K562 (cell line): ENCODE data around the gene ACTRT3. TPM values are rescaled to one million over a fixed set of nuclear protein-coding genes. Genes with fewer than 3 reads are reported as not detected.

Source experiments
- CBX8 ChIP-seq: fragments of 200-600 bp; sonication (generic); IDR thresholded peaks from 2 replicates; pipeline ENCODE4 v1.6.1; 2012; ENCODE audit warnings: borderline replicate concordance, mixed run types, low read depth, mild to moderate bottlenecking, moderate library complexity, mixed read lengths, low read length, control low read depth, inconsistent platforms; ENCODE audit not compliant: poor library complexity, severe bottlenecking; ENCODE audit errors: extremely low read depth
- ELF1 ChIP-seq: fragments of 200-800 bp; sonication (Bioruptor generic); IDR thresholded peaks from 2 replicates; pipeline ENCODE4 v1.6.1; 2016; ENCODE audit warnings: missing genetic modification characterization, missing compliant biosample characterization
- ERF ChIP-seq: fragments of 450-650 bp; formaldehyde crosslinking; IDR thresholded peaks from 2 replicates; pipeline ENCODE4 v1.4.0; 2020; ENCODE audit warnings: mild to moderate bottlenecking, mixed read lengths
- GATAD2A ChIP-seq: fragments of 450-650 bp; IDR thresholded peaks from 2 replicates; pipeline ENCODE4 v1.6.1; 2017
- HDAC8 ChIP-seq: fragments of 450-650 bp; IDR thresholded peaks from 2 replicates; pipeline ENCODE4 v1.6.1; 2016; ENCODE audit warnings: mild to moderate bottlenecking, missing genetic modification characterization, moderate library complexity, missing compliant biosample characterization
- HNRNPL ChIP-seq: fragments of 200-400 bp; formaldehyde crosslinking; IDR thresholded peaks from 2 replicates; pipeline ENCODE4 v1.6.1; 2017; ENCODE audit warnings: low read depth, mild to moderate bottlenecking, low read length
- MCM3 ChIP-seq: fragments of 450-650 bp; IDR thresholded peaks from 2 replicates; pipeline ENCODE4 v1.6.1; 2016
- RHOXF2B ChIP-seq: fragments of 250-450 bp; sonication (Bioruptor Pico); conservative IDR thresholded peaks from 2 replicates; pipeline ENCODE4 v1.5.1; 2021
- SMAD2 ChIP-seq: fragments of 150-350 bp; IDR thresholded peaks from 2 replicates; pipeline ENCODE4 v1.6.1; 2014; ENCODE audit warnings: low read depth, mild to moderate bottlenecking, low read length
- SOX6 ChIP-seq: fragments of 450-650 bp; IDR thresholded peaks from 2 replicates; pipeline ENCODE4 v1.6.1; 2014; ENCODE audit warnings: mild to moderate bottlenecking
- XRCC4 ChIP-seq: IDR thresholded peaks from one replicate; pipeline ENCODE4 v1.6.1; 2011; ENCODE audit not compliant: insufficient read depth, insufficient read length; ENCODE audit errors: extremely low read depth
- ZBTB17 ChIP-seq: fragments of 450-650 bp; formaldehyde crosslinking; IDR thresholded peaks from 2 replicates; pipeline ENCODE4 v1.4.0; 2020; ENCODE audit warnings: mild to moderate bottlenecking
- ZNF140 ChIP-seq: fragments of 250-450 bp; sonication (Bioruptor Pico); IDR thresholded peaks from 2 replicates; pipeline ENCODE4 v1.8.0; 2021; ENCODE audit warnings: moderate library complexity, mild to moderate bottlenecking, inconsistent platforms
- ZNF175 ChIP-seq: fragments of 200-800 bp; sonication (Bioruptor generic); IDR thresholded peaks from 2 replicates; pipeline ENCODE4 v1.6.1; 2016; ENCODE audit warnings: low read depth, mild to moderate bottlenecking, missing genetic modification characterization, missing compliant biosample characterization
- ZNF263 ChIP-seq: sonication (generic); formaldehyde crosslinking; IDR thresholded peaks from 2 replicates; pipeline ENCODE4 v1.8.0; 2022; ENCODE audit warnings: mild to moderate bottlenecking, missing genetic modification reagents, borderline replicate concordance
- ZNF584 ChIP-seq: fragments of 200-800 bp; sonication (Bioruptor generic); IDR thresholded peaks from 2 replicates; pipeline ENCODE4 v1.6.1; 2016; ENCODE audit warnings: low read depth, mild to moderate bottlenecking, missing genetic modification characterization, missing compliant biosample characterization
- polyA plus RNA-seq, 8 experiments: library from polyadenylated mRNA; depleted of rRNA in 4 of 8; stranded (reverse) in 5 of 8; unstranded in 3 of 8; fragments of >200 nt; fragmentation: Nextera tagmentation in 2 of 8; fragmentation: Illumina TruSeq in 1 of 8; extraction: Ambion mirVana in 2 of 8; extraction: Trizol in 1 of 8; gene quantifications; 2 replicates each; pipeline versions ENCODE4 v1.2.1 to v1.2.3, GENCODE V29; 2011 to 2014; ENCODE audit warnings: inconsistent platforms in 1 of 8, missing spikeins in 1 of 8
- total RNA-seq, 7 experiments: library from RNA; depleted of rRNA in 6 of 7; stranded (reverse); fragments of >200 nt in 6 of 7; fragmentation: Illumina TruSeq in 2 of 7; extraction: Trizol in 2 of 7; gene quantifications; 2 replicates each; pipeline versions ENCODE4 v1.2.1 to v1.2.3, GENCODE V29; 2011 to 2021; ENCODE audit warnings: low replicate concordance in 1 of 7
- TF ChIP-seq, protein P1 (sequence below): IDR thresholded peaks from 2 replicates; pipeline ENCODE4 v1.6.1; 2011; ENCODE audit warnings: borderline replicate concordance, low read depth, mild to moderate bottlenecking, moderate library complexity, low read length; ENCODE audit not compliant: insufficient read depth, poor library complexity, severe bottlenecking
- TF ChIP-seq, protein P2 (sequence below): fragments of 250-450 bp; sonication (Bioruptor Pico); IDR thresholded peaks from 2 replicates; pipeline ENCODE4 v1.8.0; 2022; ENCODE audit warnings: moderate library complexity, mild to moderate bottlenecking, inconsistent platforms
- TF ChIP-seq, protein P3 (sequence below): sonication (generic); formaldehyde crosslinking; IDR thresholded peaks from 2 replicates; pipeline ENCODE4 v1.8.1; 2023; ENCODE audit warnings: mild to moderate bottlenecking, missing genetic modification reagents
- TF ChIP-seq, protein P4 (sequence below): sonication (generic); formaldehyde crosslinking; IDR thresholded peaks from 2 replicates; pipeline ENCODE4 v1.8.1; 2023; ENCODE audit warnings: mild to moderate bottlenecking, missing genetic modification reagents

ACTRT3 gene
- total and polyA plus RNA-seq, 9 of the 15 experiments (the other 6 are each of a cell fraction or from before 2014, with no cell fraction given) = 0.06 to 0.11 (median 0.07) TPM; not detected in 5

DNA sequence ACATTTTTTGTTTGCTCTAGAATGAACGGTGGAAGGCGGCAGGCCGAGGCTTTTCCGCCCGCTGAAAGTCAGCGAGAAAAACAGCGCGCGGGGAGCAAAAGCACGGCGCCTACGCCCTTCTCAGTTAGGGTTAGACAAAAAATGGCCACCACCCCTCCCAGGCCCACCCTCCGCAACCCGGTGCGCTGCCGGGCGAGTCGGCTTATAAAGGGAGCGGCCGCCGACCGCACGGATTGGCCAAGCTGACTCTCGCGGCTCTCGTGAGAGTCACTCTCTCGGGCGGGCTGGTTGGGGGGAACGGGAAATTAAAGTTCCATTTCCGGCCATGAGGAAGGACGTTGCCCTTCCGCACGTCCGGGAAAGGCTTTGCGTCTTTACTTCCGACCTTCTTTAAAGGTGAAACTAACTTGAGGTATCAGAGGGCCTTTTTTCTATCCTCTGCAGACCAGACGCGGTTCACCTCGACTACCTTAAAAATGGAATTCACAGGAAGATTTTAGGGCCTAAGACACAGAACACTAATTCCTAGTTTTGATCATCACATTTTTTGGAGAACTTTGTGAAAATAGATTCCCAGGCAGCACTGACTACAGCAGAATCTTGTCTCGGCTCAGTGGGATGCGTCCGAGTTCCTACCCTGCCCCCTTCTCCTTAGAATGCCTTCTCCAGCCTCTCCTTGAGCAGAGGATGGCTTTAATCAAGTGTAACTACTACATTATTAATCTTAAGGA, 4.3 kb downstream of the ACTRT3 start, which contains the start of gene TERC (continued):
- no peak for TF ChIP-seq ZBTB17 (CRISPR knock-in tag)
- TF ChIP-seq ERF (CRISPR knock-in tag) = peak; percentile 83; the same call in 1 of the 2 replicates
- TF ChIP-seq, protein P1, sequence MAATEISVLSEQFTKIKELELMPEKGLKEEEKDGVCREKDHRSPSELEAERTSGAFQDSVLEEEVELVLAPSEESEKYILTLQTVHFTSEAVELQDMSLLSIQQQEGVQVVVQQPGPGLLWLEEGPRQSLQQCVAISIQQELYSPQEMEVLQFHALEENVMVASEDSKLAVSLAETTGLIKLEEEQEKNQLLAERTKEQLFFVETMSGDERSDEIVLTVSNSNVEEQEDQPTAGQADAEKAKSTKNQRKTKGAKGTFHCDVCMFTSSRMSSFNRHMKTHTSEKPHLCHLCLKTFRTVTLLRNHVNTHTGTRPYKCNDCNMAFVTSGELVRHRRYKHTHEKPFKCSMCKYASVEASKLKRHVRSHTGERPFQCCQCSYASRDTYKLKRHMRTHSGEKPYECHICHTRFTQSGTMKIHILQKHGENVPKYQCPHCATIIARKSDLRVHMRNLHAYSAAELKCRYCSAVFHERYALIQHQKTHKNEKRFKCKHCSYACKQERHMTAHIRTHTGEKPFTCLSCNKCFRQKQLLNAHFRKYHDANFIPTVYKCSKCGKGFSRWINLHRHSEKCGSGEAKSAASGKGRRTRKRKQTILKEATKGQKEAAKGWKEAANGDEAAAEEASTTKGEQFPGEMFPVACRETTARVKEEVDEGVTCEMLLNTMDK = no peak
- no peak for TF ChIP-seq HDAC8 (tag)
- no peak for TF ChIP-seq SOX6
- no peak for TF ChIP-seq RHOXF2B (CRISPR knock-in tag)
- no peak for TF ChIP-seq MCM3
- TF ChIP-seq, protein P2, sequence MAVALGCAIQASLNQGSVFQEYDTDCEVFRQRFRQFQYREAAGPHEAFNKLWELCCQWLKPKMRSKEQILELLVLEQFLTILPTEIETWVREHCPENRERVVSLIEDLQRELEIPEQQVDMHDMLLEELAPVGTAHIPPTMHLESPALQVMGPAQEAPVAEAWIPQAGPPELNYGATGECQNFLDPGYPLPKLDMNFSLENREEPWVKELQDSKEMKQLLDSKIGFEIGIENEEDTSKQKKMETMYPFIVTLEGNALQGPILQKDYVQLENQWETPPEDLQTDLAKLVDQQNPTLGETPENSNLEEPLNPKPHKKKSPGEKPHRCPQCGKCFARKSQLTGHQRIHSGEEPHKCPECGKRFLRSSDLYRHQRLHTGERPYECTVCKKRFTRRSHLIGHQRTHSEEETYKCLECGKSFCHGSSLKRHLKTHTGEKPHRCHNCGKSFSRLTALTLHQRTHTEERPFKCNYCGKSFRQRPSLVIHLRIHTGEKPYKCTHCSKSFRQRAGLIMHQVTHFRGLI (CRISPR knock-in tag) = no peak
- no peak for TF ChIP-seq CBX8
- no peak for TF ChIP-seq ZNF175 (CRISPR knock-in tag)
- no peak for TF ChIP-seq ZNF140 (CRISPR knock-in tag)
- TF ChIP-seq XRCC4 = no peak
- TF ChIP-seq, protein P3, sequence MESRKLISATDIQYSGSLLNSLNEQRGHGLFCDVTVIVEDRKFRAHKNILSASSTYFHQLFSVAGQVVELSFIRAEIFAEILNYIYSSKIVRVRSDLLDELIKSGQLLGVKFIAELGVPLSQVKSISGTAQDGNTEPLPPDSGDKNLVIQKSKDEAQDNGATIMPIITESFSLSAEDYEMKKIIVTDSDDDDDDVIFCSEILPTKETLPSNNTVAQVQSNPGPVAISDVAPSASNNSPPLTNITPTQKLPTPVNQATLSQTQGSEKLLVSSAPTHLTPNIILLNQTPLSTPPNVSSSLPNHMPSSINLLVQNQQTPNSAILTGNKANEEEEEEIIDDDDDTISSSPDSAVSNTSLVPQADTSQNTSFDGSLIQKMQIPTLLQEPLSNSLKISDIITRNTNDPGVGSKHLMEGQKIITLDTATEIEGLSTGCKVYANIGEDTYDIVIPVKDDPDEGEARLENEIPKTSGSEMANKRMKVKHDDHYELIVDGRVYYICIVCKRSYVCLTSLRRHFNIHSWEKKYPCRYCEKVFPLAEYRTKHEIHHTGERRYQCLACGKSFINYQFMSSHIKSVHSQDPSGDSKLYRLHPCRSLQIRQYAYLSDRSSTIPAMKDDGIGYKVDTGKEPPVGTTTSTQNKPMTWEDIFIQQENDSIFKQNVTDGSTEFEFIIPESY (CRISPR knock-in tag) = peak; percentile 11; the same call in 1 of the 2 replicates
- no peak for TF ChIP-seq ZNF584 (CRISPR knock-in tag)
- TF ChIP-seq, protein P4, sequence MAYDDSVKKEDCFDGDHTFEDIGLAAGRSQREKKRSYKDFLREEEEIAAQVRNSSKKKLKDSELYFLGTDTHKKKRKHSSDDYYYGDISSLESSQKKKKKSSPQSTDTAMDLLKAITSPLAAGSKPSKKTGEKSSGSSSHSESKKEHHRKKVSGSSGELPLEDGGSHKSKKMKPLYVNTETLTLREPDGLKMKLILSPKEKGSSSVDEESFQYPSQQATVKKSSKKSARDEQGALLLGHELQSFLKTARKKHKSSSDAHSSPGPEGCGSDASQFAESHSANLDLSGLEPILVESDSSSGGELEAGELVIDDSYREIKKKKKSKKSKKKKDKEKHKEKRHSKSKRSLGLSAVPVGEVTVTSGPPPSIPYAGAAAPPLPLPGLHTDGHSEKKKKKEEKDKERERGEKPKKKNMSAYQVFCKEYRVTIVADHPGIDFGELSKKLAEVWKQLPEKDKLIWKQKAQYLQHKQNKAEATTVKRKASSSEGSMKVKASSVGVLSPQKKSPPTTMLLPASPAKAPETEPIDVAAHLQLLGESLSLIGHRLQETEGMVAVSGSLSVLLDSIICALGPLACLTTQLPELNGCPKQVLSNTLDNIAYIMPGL (CRISPR knock-in tag) = 0 out of 2 replicates have a peak, but pooled peaks have one; percentile 24
- TF ChIP-seq ELF1 (tag) = peak; percentile 95
- TF ChIP-seq SMAD2 = no peak
- TF ChIP-seq ZNF263 (CRISPR knock-in tag) = no peak
- no peak for TF ChIP-seq GATAD2A
- TF ChIP-seq HNRNPL = no peak
